ENCODE measurements around the gene CRLF1. TPM values are rescaled to one million over a fixed set of nuclear protein-coding genes. Genes with fewer than 3 reads are reported as not detected.

Gene CRLF1, protein sequence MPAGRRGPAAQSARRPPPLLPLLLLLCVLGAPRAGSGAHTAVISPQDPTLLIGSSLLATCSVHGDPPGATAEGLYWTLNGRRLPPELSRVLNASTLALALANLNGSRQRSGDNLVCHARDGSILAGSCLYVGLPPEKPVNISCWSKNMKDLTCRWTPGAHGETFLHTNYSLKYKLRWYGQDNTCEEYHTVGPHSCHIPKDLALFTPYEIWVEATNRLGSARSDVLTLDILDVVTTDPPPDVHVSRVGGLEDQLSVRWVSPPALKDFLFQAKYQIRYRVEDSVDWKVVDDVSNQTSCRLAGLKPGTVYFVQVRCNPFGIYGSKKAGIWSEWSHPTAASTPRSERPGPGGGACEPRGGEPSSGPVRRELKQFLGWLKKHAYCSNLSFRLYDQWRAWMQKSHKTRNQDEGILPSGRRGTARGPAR
- under 1 TPM in 2 of 3 donors, not detected in 1; 0.32 to 0.76 TPM for total RNA-seq

DNA sequence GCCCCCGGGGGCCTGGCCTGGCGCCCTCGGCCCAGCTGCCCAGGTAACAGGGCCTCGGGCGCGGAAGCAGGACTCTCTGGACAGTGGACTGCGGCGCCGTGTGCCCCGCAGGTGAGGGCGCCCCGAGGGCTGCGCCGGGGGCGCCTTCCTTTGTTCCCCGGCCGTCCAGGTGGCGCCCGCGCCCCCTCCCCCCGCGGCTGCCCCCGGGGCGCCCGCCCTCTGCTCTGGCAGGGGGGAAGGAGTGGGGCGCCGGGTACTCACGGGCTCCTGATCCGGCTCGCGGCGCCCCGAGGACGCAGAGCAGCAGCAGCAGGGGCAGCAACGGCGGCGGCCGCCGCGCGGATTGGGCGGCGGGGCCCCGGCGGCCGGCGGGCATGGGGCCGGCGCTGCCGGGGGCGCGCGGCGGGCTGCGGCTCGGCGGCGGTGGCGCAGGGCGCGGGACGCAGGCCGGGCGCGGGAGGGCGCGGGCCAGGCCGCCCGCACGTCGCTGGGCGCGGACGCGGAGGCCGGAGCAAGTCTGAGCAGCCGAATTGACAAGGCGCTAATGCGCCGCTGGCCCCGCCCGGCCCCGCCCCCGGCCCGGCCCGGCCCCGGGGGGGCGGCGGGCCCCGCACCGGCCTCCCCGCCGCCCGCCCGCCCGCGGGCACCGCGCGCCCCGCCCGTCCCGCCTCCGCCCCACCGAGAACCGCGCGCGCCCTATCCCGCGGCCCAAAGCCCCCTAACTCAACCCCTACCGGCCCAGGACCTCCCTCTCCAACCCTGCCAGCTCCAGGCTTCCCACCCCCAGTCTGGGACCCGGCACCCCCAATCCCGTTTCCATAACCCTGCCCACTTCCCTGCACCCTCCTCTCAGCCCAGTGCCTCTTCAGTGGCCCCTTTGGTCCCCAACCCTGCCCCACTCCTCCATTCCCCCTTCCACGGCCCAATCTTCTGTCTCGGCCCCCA, at the start of gene CRLF1:
TSS of gene CRLF1 (minus strand) at position 519 of the 945 bp plus-strand sequence. CDS start at position 376, 143 bp downstream.
- H3K36me3 Mint-ChIP-seq (ENCODE audit: insufficient read depth), result no peaks in the 10 kb centered on the region
- peak within 1 kb of the TSS; percentile 43 for H3K4me3 Mint-ChIP-seq
- no peak for ATAC-seq

DNA sequence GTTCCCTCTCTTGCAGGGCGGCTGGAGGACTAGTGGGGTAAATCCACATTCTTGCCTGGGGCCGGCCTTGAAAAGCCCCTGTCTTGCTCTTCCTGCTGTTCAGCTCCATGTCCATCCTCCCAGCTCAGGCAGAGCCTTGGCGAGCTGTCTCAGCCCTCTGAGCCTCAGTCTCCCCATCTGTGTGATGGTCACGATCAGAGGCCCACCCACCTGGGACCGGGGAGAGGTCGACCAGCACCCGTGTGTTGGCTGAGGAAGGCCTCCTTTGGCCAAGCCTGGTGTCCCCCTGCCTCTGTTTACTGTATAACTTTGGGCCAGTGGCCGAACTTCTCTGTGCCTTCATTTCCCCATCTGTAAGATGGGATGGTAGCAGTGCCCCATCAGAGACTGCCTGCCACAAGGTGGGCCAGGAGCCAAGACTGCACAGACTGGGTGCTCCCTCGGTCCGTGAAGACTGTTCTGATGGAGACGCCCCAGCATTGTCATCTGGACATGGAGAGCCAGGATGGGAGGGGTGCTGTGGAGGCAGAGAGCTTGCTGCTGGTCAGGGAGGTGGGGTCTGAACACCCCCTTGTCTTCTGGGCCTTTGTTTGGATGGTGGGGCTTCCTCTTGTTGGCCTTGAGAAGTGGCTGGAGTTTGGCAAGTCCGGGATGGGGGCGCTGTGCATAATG, 48.7 kb upstream of the CRLF1 start:
- no peaks in the 10 kb centered on the region for H3K9me3 Mint-ChIP-seq
- DNase-seq, result no peak
- no peaks in the 10 kb centered on the region for H3K36me3 Mint-ChIP-seq (ENCODE audit: insufficient read depth)
- H3K4me3 Mint-ChIP-seq, result no peak overlapping the region
- no peaks in the 10 kb centered on the region for H3K27me3 Mint-ChIP-seq (ENCODE audit: low read depth)
- ATAC-seq, result no peak
- H3K4me1 Mint-ChIP-seq (ENCODE audit: low read depth), result peaks cover 13% of the 10 kb centered on the region

More for the DNA sequence above, at the start of gene CRLF1:
- Mint-ChIP-seq H3K4me1 (ENCODE audit: low read depth) (peaks cover 16% of the 10 kb centered on the region), H3K9me3 (no peaks in the 10 kb centered on the region), H3K27me3 (ENCODE audit: low read depth) (peaks cover 72% of the 10 kb centered on the region)
- DNase-seq, result no peak

DNA sequence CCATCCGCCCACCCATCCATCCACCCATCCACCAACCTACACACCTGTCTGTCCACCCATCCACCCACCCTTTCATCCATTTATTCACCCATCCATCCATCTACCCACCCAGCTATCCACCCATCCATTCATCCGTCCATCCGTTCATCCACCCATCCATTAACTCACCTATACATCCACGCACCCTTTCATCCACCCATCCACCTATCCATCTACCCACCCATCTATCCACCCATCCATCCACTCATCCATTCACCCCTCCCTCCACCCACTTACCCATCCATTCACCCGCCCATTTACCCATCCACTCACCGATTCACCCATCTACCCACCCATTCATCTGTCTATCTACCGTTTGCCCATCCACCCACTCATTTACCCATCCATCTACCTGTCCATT, 47.9 kb upstream of the CRLF1 start:
- Mint-ChIP-seq H3K4me1 (ENCODE audit: low read depth) (peaks cover 13% of the 10 kb centered on the region), H3K4me3 (no peak overlapping the region), H3K27me3 (ENCODE audit: low read depth) (no peaks in the 10 kb centered on the region), H3K9me3 (no peaks in the 10 kb centered on the region), H3K36me3 (ENCODE audit: insufficient read depth) (no peaks in the 10 kb centered on the region)
- DNase-seq, result no peak
- ATAC-seq, result no peak

DNA sequence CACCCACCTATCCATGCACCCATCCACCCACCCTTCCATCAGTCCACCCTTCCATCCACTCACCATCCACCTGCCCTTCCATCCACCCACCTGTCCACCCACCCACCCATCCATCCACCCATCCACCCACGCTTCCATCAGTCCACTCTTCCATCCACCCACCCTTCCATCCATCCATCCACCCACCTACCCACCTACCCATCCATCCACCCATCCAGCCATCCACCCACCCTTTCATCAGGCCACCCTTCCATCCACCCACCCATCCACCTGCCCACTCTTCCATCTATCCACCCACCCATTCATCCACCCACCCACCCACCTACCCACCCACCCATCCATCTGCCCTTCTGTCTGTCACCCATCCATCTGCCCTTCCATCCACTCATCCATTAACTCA, 47.3 kb upstream of the CRLF1 start:
- Mint-ChIP-seq H3K9me3 (no peaks in the 10 kb centered on the region), H3K4me3 (no peak overlapping the region), H3K36me3 (ENCODE audit: insufficient read depth) (no peaks in the 10 kb centered on the region), H3K4me1 (ENCODE audit: low read depth) (peaks cover 12% of the 10 kb centered on the region), H3K27me3 (ENCODE audit: low read depth) (no peaks in the 10 kb centered on the region)
- ATAC-seq, result no peak
- DNase-seq, result no peak

DNA sequence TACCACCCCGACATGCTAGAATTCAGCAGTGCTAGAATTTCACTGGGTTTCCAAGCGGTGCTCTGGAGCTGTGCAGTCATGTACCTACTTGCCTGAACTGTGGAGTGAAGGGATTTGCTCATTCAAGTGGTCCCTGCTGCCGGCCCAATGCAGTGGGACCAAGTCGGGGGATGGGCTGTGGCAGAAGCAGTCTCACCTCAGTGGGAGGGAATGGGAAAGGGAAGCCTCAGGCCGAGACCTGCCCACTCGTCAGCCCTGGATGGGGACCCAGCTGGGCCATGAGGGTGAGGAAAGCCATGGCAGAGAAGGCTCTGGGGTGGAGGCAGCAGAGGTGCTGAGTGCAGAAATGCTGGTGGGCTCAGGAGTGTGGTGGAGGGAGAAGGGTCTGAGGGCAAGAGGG, 45.1 kb upstream of the CRLF1 start:
- Mint-ChIP-seq H3K4me3 (no peak overlapping the region), H3K27me3 (ENCODE audit: low read depth) (no peaks in the 10 kb centered on the region), H3K36me3 (ENCODE audit: insufficient read depth) (peaks cover 1% of the 10 kb centered on the region), H3K4me1 (ENCODE audit: low read depth) (peaks cover 8% of the 10 kb centered on the region), H3K9me3 (no peaks in the 10 kb centered on the region)
- no peak for ATAC-seq
- no peak for DNase-seq

DNA sequence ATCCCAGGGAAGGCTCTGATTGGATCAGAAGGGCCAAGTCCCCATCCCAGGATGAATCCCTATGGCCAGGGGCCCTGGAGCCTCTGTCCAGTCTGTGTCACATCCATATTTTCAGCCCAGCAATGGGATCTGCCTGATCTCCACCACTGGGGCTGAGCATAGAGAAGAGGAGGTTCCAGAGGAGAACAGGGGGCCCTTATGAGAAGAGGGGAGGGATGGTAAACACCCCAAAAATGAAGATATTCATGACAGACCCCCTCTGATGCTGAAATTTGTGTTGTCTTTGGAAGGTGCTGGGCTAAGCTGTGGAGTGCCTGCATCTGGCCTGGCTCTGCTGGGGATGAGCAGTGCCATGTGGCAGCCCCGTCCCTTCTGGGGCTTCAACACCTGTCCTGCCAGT, 44.7 kb upstream of the CRLF1 start:
- Mint-ChIP-seq H3K9me3 (no peaks in the 10 kb centered on the region), H3K4me1 (ENCODE audit: low read depth) (peaks cover 8% of the 10 kb centered on the region), H3K4me3 (no peak overlapping the region), H3K27me3 (ENCODE audit: low read depth) (no peaks in the 10 kb centered on the region), H3K36me3 (ENCODE audit: insufficient read depth) (peaks cover 1% of the 10 kb centered on the region)
- ATAC-seq, result no peak
- DNase-seq, result no peak

DNA sequence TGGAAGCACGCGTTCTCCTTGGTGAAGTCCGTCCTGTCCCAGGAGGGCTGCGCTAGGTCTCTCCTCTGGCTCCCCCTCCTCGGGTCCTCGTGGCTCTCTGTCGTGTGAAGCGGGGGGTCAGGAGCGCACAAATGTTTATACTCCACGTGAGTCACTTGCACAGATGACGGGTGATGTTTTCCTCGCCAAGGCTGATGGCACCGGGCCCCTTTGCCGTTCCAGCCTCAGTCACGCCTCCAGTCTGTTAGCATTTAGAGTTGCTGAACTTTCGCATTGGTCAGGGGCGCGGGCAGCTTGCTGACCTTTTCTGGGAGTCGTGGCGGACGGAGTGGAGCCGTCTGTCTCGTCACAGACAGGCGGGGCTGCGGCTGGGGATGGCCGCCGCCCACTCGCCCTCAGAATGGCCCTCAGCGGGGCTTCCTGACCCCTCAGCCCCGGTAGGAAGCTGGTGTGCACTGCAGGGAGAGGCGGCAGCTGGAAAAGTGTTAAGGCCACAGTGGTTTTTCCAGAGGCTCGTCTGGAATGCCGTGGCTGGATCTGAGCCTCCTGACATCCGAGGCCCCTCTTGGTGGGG, 44.0 kb upstream of the CRLF1 start:
- Mint-ChIP-seq H3K9me3 (no peaks in the 10 kb centered on the region), H3K36me3 (ENCODE audit: insufficient read depth) (peaks cover 1% of the 10 kb centered on the region), H3K4me3 (no peak overlapping the region), H3K27me3 (ENCODE audit: low read depth) (no peaks in the 10 kb centered on the region), H3K4me1 (ENCODE audit: low read depth) (peaks cover 8% of the 10 kb centered on the region)
- DNase-seq (no peak), ATAC-seq (no peak)

DNA sequence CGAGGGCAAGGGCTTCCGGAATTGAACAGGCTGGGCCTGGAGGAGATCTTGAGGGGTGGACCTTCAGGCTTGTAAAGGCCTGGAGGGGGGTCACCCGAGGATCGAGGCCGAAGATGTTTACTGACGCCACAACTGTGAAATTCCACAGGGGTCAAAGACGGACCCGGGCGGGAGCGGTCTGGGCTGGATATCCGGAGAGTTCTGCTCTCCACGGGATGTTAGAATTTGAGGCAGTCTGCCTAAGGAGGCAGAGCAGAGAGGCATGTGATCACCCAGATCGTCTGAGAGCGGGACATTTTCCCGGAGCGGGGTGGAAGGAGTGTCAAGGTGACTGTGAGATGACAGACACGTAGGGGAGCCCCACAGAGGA, 43.4 kb upstream of the CRLF1 start:
- Mint-ChIP-seq H3K9me3 (no peaks in the 10 kb centered on the region), H3K36me3 (ENCODE audit: insufficient read depth) (peaks cover 1% of the 10 kb centered on the region), H3K4me3 (no peak overlapping the region), H3K4me1 (ENCODE audit: low read depth) (peaks cover 8% of the 10 kb centered on the region), H3K27me3 (ENCODE audit: low read depth) (no peaks in the 10 kb centered on the region)
- ATAC-seq, result no peak
- DNase-seq, result no peak

DNA sequence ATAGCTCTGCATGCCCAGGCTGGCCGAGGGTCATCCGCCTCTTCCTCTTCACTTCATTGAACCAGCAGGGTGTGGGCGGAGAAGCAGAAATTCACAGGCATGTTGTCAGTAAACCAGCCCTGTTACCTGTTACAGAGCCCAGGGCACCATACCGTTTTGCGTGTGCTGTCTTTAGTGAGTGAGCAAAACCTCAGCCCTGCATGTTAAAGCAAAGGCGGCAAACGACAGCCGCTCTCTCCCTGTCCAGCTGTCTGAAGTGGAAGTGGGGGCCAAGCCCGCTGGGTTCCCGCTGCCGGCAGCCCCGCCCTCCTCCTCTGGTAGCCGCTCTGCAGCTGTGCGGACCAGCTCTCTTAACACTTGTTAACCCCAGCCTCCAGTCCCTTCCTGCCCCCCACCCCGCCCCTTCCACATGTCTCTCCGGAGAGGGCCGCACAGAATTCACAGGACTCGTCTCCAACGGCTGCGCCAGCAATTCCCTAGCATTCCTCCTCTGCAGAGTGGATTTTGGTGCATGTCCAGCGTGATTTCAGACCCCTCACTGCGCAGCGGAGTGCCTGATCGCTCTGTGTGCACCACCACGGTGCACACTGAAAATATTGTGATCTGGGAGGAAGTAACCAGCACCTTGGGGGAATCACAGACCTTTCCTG, 42.9 kb upstream of the CRLF1 start:
- Mint-ChIP-seq H3K4me3 (no peak overlapping the region), H3K27me3 (ENCODE audit: low read depth) (no peaks in the 10 kb centered on the region), H3K9me3 (no peaks in the 10 kb centered on the region), H3K4me1 (ENCODE audit: low read depth) (peaks cover 8% of the 10 kb centered on the region), H3K36me3 (ENCODE audit: insufficient read depth) (peaks cover 1% of the 10 kb centered on the region)
- ATAC-seq (peak in 1 of 2 donors; percentile 26), DNase-seq (no peak)

DNA sequence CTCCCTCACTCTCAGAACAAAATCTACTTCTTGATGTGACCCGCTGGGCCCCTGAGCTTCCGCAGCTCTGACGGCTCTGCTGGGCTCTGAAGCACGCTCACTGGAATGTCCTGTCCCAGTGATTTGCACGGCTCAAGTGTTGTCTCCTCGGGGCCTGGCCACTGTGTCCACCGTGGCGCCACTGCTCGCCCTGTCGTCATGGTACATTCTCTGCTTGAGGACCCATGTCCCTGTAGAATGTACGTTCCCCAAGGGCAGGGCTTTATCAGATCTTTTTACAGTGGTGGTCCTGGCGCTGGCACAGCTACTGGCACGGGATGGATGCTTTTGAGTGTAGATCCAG, 42.3 kb upstream of the CRLF1 start:
- Mint-ChIP-seq H3K27me3 (ENCODE audit: low read depth) (no peaks in the 10 kb centered on the region), H3K4me1 (ENCODE audit: low read depth) (peaks cover 10% of the 10 kb centered on the region), H3K9me3 (no peaks in the 10 kb centered on the region), H3K36me3 (ENCODE audit: insufficient read depth) (peaks cover 1% of the 10 kb centered on the region), H3K4me3 (no peak overlapping the region)
- DNase-seq (no peak), ATAC-seq (no peak)

DNA sequence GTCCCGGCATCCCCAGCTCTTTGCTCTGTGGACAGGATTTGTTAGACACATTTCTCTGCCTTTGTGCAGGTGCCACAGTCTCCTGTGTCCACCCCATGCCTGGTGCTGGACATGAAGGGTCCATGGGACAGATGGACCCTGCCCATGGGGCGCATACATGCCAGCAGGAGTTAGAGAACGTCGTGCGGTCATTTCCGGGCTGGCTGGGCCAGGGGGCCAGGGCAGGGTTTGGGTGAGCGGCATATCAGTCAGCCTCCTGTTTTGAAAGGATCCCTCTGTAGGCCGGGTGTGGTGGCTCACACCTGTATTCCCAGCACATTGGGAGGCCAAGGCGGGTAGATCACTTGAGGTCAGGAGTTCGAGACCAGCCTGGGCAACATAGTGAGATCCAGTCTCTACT, 41.2 kb upstream of the CRLF1 start:
- no peaks in the 10 kb centered on the region for H3K27me3 Mint-ChIP-seq (ENCODE audit: low read depth)
- H3K9me3 Mint-ChIP-seq, result no peaks in the 10 kb centered on the region
- H3K36me3 Mint-ChIP-seq (ENCODE audit: insufficient read depth), result peaks cover 1% of the 10 kb centered on the region
- ATAC-seq (no peak), DNase-seq (no peak)
- H3K4me1 Mint-ChIP-seq (ENCODE audit: low read depth), result peaks cover 10% of the 10 kb centered on the region
- no peak overlapping the region for H3K4me3 Mint-ChIP-seq

DNA sequence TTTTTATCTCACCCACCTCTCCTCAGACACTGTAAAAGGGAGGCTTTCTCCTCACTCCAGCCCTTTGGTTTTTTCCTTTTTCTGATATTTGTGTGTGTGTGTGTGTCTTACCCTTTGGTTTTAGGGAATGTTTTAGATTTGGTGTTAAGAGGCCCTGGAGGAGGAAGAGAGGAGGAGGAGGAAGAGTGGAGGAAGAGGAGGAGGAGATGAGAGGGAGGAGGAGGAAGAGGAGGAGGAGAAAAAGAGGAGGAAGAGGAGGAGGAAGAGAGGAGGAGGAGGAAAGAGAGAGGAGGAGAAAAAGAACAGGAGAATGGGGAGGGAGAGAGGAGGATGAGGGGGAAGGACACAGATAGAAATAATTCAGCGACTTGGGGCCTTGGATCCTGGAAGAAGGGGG, 40.8 kb upstream of the CRLF1 start:
- DNase-seq (no peak), ATAC-seq (no peak)
- Mint-ChIP-seq H3K36me3 (ENCODE audit: insufficient read depth) (peaks cover 1% of the 10 kb centered on the region), H3K4me3 (no peak overlapping the region), H3K9me3 (no peaks in the 10 kb centered on the region), H3K27me3 (ENCODE audit: low read depth) (no peaks in the 10 kb centered on the region), H3K4me1 (ENCODE audit: low read depth) (peaks cover 10% of the 10 kb centered on the region)

DNA sequence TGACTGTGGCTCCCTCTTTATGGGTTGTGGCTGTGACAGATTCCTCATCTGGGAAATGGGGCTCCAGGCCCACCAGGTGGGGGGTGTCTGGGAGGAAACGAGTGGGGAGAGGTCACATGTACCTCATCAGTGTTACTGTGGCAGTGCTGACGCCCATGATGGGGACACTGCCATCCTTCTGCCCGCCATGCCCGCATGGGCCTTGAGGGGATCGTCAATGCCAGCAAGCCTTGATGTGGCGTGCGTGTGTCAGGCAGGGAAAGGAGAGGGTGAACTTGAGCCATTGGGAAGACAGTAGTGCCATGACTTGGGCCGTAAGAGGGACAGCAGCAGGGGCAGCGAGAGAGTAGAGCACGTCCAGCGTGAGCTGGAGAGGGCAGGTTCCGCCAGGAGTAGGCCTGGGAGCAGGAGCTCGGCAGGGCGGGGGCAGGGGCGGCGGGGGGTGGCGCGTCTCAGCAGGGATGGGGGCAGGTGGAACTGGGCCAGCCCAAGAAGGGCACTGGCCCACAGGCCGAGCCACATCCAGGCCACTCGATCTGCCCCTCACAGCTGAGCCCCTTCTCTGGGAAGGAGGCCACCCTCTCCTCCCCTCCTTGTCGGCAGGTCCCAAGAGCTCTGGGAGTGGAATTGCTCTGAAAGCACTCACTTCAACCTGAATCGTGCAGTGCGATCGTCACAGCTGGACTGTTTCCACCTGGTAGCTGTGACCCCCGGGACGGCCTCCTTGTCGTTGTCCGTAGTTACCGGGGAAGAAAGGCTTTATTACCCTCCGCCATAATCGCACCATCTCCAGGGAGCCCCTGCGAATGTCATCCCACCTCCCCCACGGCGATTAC, 40.2 kb upstream of the CRLF1 start:
- Mint-ChIP-seq H3K36me3 (ENCODE audit: insufficient read depth) (peaks cover 1% of the 10 kb centered on the region), H3K27me3 (ENCODE audit: low read depth) (no peaks in the 10 kb centered on the region), H3K9me3 (no peaks in the 10 kb centered on the region), H3K4me1 (ENCODE audit: low read depth) (peaks cover 10% of the 10 kb centered on the region), H3K4me3 (no peak overlapping the region)
- ATAC-seq (no peak), DNase-seq (no peak)
